ENCODE measurements around the gene ZNF384.

The ZNF384 gene

DNA sequence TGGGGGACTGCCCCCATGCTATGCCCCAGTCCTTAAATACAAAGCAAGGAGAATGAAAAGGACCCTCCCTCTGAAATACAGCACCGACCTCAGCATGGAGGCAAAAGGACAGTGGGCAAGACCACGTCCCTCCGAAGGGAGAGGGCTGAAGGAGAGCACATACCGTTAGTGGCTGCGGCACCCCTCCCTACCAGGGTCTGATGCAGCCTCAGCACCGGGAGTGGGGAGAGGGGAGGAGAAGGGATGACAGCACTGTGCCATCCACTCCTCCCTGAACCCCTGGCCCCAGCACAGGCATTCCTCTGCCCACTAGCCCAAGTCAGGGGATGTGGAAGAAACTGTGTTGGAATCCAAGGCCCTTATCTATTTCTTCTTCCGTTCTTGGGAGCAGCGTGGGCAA lies 38.3 kb downstream of the ZNF384 start:
- no peak for DNase-seq

DNA sequence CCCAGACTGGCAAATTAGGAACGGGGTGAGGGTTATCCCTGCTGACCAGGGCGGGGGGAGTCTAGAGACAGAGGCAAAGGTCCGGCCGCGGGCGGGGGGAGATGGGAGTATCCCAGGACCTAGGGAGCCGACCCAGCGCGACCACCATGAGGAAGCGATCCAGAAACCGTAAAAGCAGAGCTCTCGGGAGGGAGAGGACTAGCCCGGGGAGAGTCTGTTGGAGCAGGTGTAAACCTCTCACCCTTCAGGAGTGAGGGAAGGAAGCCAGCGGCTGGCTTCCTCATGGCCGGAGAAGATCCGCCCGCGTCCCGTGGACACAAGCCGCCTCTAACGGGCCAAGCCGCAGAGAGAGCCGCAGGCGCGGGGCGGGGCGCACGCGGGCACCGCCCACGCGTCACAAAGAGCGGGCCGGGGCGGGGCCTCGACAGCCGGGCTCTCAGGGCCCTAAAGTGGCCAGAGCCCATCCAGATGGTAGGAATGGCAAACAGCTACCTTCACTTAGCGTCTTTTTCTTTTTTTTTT lies 42.0 kb downstream of the ZNF384 start, which contains the start of gene ACRBP:
ACRBP (minus strand) TSS at position 350 of the 522 bp plus-strand sequence; CDS start at position 284, 66 bp downstream.
- DNase-seq, result peak; percentile 51

GRCh38 chr12:6646276-6647082 lies 42.7 kb downstream of the ZNF384 start:
- DNase-seq, result no peak

- DNase-seq, result no peak
These were observed 44.3 kb downstream of the ZNF384 start for GRCh38 chr12:6644903-6645302.

DNA sequence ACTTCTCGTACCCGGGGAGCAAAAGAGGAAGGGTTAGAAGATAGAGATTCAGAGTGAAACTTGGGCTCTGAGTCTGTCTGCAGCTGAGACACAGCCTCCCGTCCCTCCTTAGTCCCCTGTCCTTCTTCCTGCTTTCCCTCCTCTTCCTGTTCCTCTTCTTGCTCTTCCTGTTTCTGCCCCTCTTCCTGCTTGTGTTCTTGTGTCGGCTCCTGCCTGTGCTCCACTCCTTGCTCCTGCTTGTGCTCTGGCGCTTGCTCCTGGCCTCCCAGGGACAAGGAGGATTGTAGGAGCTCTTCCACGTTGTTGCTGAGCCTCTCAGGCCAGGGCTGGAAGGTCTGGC lies 44.9 kb downstream of the ZNF384 start:
- no peak for DNase-seq

- DNase-seq, result no peak
These were observed 45.5 kb downstream of the ZNF384 start for GRCh38 chr12:6643569-6644256.

GRCh38 chr12:6641131-6641530 lies 48.0 kb downstream of the ZNF384 start:
- no peak for DNase-seq

GRCh38 chr12:6640497-6640896 lies 48.7 kb downstream of the ZNF384 start:
- DNase-seq, result no peak

DNA sequence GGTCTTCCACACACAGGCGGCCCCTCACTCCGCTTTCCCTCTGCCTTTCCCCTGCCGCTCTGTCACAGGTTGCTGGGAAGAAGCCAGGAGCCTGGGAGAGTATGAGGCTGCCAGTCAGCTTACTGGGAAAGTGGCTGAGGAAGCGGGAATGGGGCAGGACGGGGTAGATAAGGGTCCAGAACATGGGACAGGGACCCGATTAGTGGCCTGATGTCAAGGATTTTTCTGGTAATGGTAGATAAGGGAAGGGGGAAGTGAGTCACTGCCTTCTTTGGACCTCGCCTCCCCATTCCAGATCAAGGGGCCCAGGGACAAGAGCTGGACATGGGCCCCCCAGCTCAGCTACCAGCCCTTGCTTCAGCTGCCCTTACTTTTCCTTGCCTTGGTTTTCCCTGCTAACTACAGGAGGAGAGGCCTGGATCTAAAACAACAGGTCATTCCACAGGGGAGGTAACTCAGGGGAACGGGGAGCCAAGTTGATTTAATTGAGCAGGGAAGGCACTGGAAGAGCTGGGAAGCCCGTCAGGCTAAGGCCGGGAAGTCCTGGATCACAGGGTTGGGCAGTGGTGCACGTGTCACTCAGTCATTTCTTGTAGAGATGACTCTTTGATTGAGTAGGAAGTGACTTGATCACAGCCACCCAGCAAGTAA lies 49.9 kb downstream of the ZNF384 start:
- DNase-seq, result no peak

- DNase-seq, result no peak
These were observed 50.9 kb downstream of the ZNF384 start for GRCh38 chr12:6638305-6638704.

- peak; percentile 59 for DNase-seq
These were observed 53.2 kb downstream of the ZNF384 start, which contains the start of gene LPAR5 for GRCh38 chr12:6635856-6636531. TSS of gene LPAR5 (minus strand) at chr12:6635959. CDS start at chr12:6621248, 14,711 bp downstream.

- DNase-seq, result peak; percentile 52
These were observed 53.8 kb downstream of the ZNF384 start for GRCh38 chr12:6635375-6635855.

- peak; percentile 43 for DNase-seq
These were observed 56.9 kb downstream of the ZNF384 start for GRCh38 chr12:6632026-6632983.

GRCh38 chr12:6631549-6631961 lies 57.6 kb downstream of the ZNF384 start:
- no peak for DNase-seq

- DNase-seq, result no peak
These were observed 58.4 kb downstream of the ZNF384 start for GRCh38 chr12:6630736-6631135.

DNA sequence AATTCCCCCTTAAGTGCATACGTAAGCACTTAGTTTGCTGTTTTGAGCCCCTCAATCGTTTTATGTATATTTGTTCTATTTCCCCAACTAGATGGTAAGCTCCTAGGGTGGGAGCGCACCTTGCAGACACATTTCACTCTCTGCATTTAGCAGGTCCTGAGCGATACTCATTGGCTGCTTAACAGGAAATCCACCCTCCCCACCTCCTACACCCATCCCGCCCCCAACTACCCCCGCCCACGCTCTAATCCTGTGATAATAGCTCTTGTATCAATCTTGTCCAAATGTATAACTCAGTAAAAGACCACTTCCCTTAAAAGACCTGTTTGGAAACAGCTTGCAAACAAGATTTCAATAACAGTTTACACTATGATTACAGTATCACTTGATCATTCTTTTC lies 61.6 kb downstream of the ZNF384 start:
- DNase-seq, result no peak

- no peak for DNase-seq
These were observed 62.4 kb downstream of the ZNF384 start for GRCh38 chr12:6626654-6627283.

DNA sequence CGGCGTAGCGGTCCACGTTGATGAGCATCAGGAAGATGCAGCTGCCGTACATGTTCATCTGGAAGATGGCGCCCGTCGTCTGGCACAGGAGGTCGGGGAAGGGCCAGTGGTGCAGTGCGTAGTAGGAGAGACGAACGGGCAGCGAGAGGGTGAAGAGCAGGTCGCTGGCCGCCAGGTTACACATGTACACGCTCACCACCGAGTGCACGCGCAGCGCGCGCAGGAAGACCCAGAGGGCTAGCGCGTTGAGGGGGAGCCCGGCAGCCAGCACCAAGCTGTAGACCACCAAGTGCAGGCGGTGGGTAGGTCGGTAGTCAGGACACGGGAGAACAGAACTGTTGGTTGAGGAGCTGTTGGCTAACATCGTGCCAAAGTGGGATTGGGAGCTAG lies 68.3 kb downstream of the ZNF384 start:
- no peak for DNase-seq

- peak; percentile 70 for DNase-seq
These were observed 68.9 kb downstream of the ZNF384 start for GRCh38 chr12:6620137-6620884.

All from fibroblast of skin of right biceps (primary cell).